Measurements from ENCODE around the gene DUOX2.
"Not testable (repeated sequence)": the region's sequence is repeated elsewhere in the genome, so short reads cannot be mapped to it uniquely, and the experiment has no call there.

DUOX2 gene

GRCh38 chr15:45091161-45091560 lies 22.8 kb downstream of the DUOX2 start:
- DNase-seq (ENCODE audit: low spot score) = no peak
- TF ChIP-seq CTCF (IDR thresholded peaks at IDR 0.05) = no peak
- no peak overlapping the region for H3K27ac ChIP-seq
- H3K4me3 ChIP-seq = no peak overlapping the region

GRCh38 chr15:45089712-45090373 lies 24.1 kb downstream of the DUOX2 start:
- H3K27ac ChIP-seq = no peak overlapping the region
- DNase-seq (ENCODE audit: low spot score) = no peak
- no peak overlapping the region for H3K4me3 ChIP-seq
- no peak for TF ChIP-seq CTCF (IDR thresholded peaks at IDR 0.05)

- DNase-seq (ENCODE audit: low spot score) = no peak
- Histone ChIP-seq H3K4me3 (no peak overlapping the region), H3K27ac (no peak overlapping the region)
- TF ChIP-seq CTCF (IDR thresholded peaks at IDR 0.05) = no peak
Observed at GRCh38 chr15:45088801-45089711, 24.9 kb downstream of the DUOX2 start.

- Histone ChIP-seq H3K4me3 (no peak overlapping the region), H3K27ac (no peak overlapping the region)
- no peak for TF ChIP-seq CTCF (IDR thresholded peaks at IDR 0.05)
- no peak for DNase-seq (ENCODE audit: low spot score)
Observed at GRCh38 chr15:45087513-45087912, 26.5 kb downstream of the DUOX2 start.

GRCh38 chr15:45084163-45084562 lies 29.8 kb downstream of the DUOX2 start:
- no peak for TF ChIP-seq CTCF (IDR thresholded peaks at IDR 0.05)
- no peak overlapping the region for H3K4me3 ChIP-seq
- DNase-seq (ENCODE audit: low spot score) = no peak
- H3K27ac ChIP-seq = no peak overlapping the region

GRCh38 chr15:45083223-45083622 lies 30.7 kb downstream of the DUOX2 start:
- DNase-seq (ENCODE audit: low spot score) = no peak
- TF ChIP-seq CTCF (IDR thresholded peaks at IDR 0.05) = no peak
- no peak overlapping the region for H3K4me3 ChIP-seq
- no peak overlapping the region for H3K27ac ChIP-seq

GRCh38 chr15:45082412-45082811 lies 31.6 kb downstream of the DUOX2 start:
- not testable (repeated sequence) for DNase-seq (ENCODE audit: low spot score); H3K27ac ChIP-seq; H3K4me3 ChIP-seq

GRCh38 chr15:45080593-45080992 lies 33.4 kb downstream of the DUOX2 start:
- H3K4me3 ChIP-seq; H3K27ac ChIP-seq; DNase-seq (ENCODE audit: low spot score): not testable (repeated sequence)

- DNase-seq (ENCODE audit: low spot score); H3K4me3 ChIP-seq: not testable (repeated sequence)
- peak overlapping the region in 1 of 2 donors; percentile 22 for H3K27ac ChIP-seq
Observed at GRCh38 chr15:45079628-45080246, 34.2 kb downstream of the DUOX2 start.

GRCh38 chr15:45079201-45079600 lies 34.8 kb downstream of the DUOX2 start:
- not testable (repeated sequence) for DNase-seq (ENCODE audit: low spot score)

GRCh38 chr15:45077391-45077790 lies 36.6 kb downstream of the DUOX2 start:
- DNase-seq (ENCODE audit: low spot score); H3K4me3 ChIP-seq: not testable (repeated sequence)
- peak overlapping the region; percentile 32 to 65 for H3K27ac ChIP-seq

More at GRCh38 chr15:45079201-45079600, 34.8 kb downstream of the DUOX2 start:
- not testable (repeated sequence) for H3K4me3 ChIP-seq
- H3K27ac ChIP-seq = peak overlapping the region in 1 of 2 donors; percentile 22

Data from coronary artery (tissue), 2 donors.